22Rv1 (cell line): Measurements from ENCODE around the gene FRRS1L.

Experiments used
- ZFX ChIP-seq: fragments of 450-650 bp; IDR thresholded peaks from 2 replicates; pipeline ENCODE4 v1.6.1; 2017; ENCODE audit warnings: antibody characterized with exemption, borderline replicate concordance
- TF ChIP-seq, protein P1 (sequence below): fragments of 450-650 bp; IDR thresholded peaks from 2 replicates; pipeline ENCODE4 v1.5.1; 2017; ENCODE audit warnings: mild to moderate bottlenecking

DNA sequence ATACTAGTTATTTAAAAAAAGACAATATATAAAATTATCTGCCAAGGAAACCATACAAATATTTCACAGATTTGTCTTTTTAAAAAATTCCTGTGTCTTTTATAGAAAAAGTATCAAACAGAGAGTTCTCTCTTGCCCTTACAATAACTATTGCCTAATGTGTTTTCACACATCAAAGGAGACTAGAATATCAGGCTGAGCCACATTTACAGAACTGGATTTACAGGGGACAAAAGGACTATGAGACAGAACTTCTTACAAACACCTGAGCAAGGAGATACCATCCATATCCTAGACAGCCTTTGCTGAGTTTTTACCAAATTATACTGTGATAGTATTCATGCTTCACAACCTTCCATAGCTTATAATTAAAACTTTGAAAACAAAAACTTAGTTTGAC lies 81.5 kb downstream of the FRRS1L start:
- TF ChIP-seq, protein P1, sequence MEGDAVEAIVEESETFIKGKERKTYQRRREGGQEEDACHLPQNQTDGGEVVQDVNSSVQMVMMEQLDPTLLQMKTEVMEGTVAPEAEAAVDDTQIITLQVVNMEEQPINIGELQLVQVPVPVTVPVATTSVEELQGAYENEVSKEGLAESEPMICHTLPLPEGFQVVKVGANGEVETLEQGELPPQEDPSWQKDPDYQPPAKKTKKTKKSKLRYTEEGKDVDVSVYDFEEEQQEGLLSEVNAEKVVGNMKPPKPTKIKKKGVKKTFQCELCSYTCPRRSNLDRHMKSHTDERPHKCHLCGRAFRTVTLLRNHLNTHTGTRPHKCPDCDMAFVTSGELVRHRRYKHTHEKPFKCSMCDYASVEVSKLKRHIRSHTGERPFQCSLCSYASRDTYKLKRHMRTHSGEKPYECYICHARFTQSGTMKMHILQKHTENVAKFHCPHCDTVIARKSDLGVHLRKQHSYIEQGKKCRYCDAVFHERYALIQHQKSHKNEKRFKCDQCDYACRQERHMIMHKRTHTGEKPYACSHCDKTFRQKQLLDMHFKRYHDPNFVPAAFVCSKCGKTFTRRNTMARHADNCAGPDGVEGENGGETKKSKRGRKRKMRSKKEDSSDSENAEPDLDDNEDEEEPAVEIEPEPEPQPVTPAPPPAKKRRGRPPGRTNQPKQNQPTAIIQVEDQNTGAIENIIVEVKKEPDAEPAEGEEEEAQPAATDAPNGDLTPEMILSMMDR, result no peak
- no peak for TF ChIP-seq ZFX
